GDM1 (cell line): ENCODE measurements around the gene TUBA3C.

Experiments used
- DNase-seq: peaks from one replicate; lab custom pipeline; 2025; lab: John Stamatoyannopoulos, UW

TUBA3C gene

GRCh38 chr13:19161308-19161707 is 20.3 kb downstream of the TUBA3C start:
- DNase-seq, result no peak

- no peak for DNase-seq
Observed at GRCh38 chr13:19159761-19160420, 21.7 kb downstream of the TUBA3C start.

- no peak for DNase-seq
Observed at GRCh38 chr13:19159181-19159580, 22.4 kb downstream of the TUBA3C start.

- DNase-seq, result no peak
Observed at GRCh38 chr13:19158526-19159174, 23.0 kb downstream of the TUBA3C start.

GRCh38 chr13:19158006-19158405 is 23.6 kb downstream of the TUBA3C start:
- no peak for DNase-seq

- no peak for DNase-seq
Observed at GRCh38 chr13:19157461-19157860, 24.2 kb downstream of the TUBA3C start.

- DNase-seq, result no peak
Observed at GRCh38 chr13:19156013-19156825, 25.4 kb downstream of the TUBA3C start.

- DNase-seq, result peak; percentile 47
Observed at GRCh38 chr13:19155321-19155861, 26.2 kb downstream of the TUBA3C start.

- DNase-seq, result no peak
Observed at GRCh38 chr13:19154843-19155242, 26.8 kb downstream of the TUBA3C start.

- DNase-seq, result peak; percentile 40
Observed at GRCh38 chr13:19153782-19154450, 27.7 kb downstream of the TUBA3C start.

- DNase-seq, result no peak
Observed at GRCh38 chr13:19152403-19152802, 29.2 kb downstream of the TUBA3C start.

- no peak for DNase-seq
Observed at GRCh38 chr13:19151581-19152263, 29.9 kb downstream of the TUBA3C start.

GRCh38 chr13:19150712-19151228 is 30.9 kb downstream of the TUBA3C start:
- DNase-seq, result no peak

- DNase-seq, result no peak
Observed at GRCh38 chr13:19150226-19150625, 31.4 kb downstream of the TUBA3C start.

GRCh38 chr13:19148561-19148960 is 33.1 kb downstream of the TUBA3C start:
- DNase-seq, result no peak
